DND-41 (cell line): Measurements from ENCODE around the gene KCNG2.

Experiments used
- CTCF ChIP-seq: IDR thresholded peaks from 2 replicates; pipeline ENCODE4 v1.5.1; 2012; ENCODE audit warnings: borderline replicate concordance, low read length, moderate library complexity, mild to moderate bottlenecking; ENCODE audit not compliant: poor library complexity, severe bottlenecking; ENCODE audit errors: extremely low read depth
- EZH2 ChIP-seq: IDR thresholded peaks from 3 replicates; pipeline ENCODE4 v1.6.1; 2012; ENCODE audit warnings: borderline replicate concordance, low read depth, mild to moderate bottlenecking, moderate library complexity, low read length, inconsistent platforms; ENCODE audit not compliant: severe bottlenecking

- no peak for TF ChIP-seq CTCF
- TF ChIP-seq EZH2: no peak
Observed at GRCh38 chr18:79814373-79814772, 16.6 kb downstream of the KCNG2 start.
